HG02678 (cell line): ENCODE measurements around the gene SIX1.

Experiments
- ATAC-seq: cut with Tn5 transposase; IDR thresholded peaks from one replicate; pipeline ENCODE4 v1.9.1; 2021; ENCODE audit warnings: mild to moderate bottlenecking, moderate library complexity; ENCODE audit not compliant: unreplicated experiment

The SIX1 gene

GRCh38 chr14:60648934-60649874 is at the start of gene SIX1:
SIX1 (minus strand) TSS chr14:60649477; CDS start chr14:60649189, 288 bp downstream.
- ATAC-seq = peak; percentile 52

GRCh38 chr14:60695327-60695726 is 46.0 kb upstream of the SIX1 start:
- ATAC-seq = no peak

DNA sequence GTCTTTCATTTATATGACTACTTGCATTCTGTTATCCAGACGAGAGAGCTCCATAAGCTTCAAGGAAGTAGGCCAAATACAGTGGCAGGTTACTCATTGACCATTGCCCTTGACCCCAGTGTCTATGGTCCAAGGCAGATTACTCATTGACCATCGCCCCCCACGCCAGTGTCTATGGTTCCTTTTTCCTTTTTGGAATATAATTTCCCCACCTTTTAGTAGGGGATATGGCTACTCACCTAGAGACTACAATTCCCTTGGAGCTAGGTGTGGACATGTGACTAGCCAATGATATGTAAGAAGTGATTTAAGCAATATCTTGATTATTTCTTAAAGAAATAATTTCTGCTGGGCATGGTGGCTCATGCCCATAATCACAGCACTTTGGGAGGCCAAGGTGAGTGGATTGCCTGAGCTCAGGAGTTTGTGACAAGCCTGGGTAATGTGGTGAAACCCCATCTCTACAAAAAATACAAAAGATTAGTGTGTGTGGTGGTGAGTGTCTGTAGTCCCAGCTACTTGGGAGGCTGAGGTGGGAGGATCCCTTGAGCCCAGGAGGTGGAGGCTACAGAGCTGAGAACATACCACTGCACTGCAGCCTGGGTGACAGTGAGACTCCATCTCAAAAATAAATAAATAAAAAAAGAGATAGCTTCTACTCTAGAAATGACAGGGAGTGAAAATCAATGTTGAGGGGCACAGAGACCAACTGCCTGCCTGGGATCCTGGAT is 42.3 kb upstream of the SIX1 start:
- ATAC-seq = no peak

- ATAC-seq = no peak
Measured at GRCh38 chr14:60686865-60687264, 37.6 kb upstream of the SIX1 start.

DNA sequence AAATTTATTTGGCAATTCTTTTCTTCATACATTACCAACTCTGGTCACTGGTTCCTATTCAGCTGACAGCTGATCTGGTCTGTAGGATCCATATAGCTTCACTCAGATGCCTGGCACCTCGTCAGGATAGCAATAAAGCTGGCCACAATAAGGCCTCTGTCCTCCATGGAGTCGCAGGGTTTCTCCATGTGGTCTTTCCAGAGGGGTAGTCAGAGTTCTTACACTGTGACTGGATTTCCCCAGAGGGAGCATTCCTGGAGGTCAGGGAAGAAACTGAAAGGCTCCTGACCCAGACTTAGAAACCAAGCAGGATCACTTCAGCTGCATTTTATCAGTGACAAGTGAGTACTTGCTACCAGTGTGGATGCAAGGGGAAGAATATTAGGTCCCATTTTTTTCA is 34.9 kb upstream of the SIX1 start:
- no peak for ATAC-seq

GRCh38 chr14:60681271-60681670 is 32.0 kb upstream of the SIX1 start:
- no peak for ATAC-seq

- no peak for ATAC-seq
Measured at GRCh38 chr14:60680511-60680910, 31.2 kb upstream of the SIX1 start.

- ATAC-seq = no peak
Measured at GRCh38 chr14:60679566-60680258, 30.4 kb upstream of the SIX1 start.

- no peak for ATAC-seq
Measured at GRCh38 chr14:60677701-60678100, 28.4 kb upstream of the SIX1 start.

GRCh38 chr14:60670989-60671388 is 21.7 kb upstream of the SIX1 start:
- ATAC-seq = no peak

- no peak for ATAC-seq
Measured at GRCh38 chr14:60668431-60669112, 19.3 kb upstream of the SIX1 start.

DNA sequence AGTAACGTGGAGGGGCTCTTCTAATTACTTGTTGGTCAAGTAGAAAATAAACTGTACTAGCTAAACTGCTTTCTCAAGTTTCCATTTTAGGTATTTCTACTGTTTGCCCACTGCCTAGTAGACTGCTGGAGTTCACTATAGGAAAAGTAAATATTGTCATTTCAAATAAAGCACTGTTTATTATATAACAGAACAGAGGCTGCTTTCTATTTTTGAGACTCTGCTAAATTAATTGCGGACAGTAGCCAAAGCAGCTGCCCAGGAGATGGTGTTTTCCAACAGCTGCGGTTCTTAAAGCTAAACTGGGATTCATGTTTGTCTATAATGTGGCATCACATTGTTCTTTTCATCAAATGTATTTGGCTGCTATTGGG is 15.9 kb upstream of the SIX1 start:
- no peak for ATAC-seq

DNA sequence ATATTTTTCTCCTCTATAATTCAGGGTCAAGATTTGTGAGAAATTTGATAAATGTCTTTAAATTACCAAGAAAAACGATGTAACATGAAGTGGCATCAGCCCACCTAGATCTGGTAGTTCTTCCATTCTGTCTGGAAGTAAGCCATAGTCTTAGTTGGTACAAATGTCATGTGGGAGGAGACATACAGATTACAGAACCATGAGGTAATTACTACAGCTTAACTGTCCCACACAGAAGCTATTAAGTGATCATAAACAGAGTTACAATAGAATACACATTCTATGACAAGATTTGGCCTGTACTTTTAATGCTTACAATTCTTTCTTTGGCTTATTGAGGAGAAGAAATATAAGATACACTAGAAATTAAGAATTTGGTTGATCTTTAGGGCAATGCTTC is 13.7 kb upstream of the SIX1 start:
- no peak for ATAC-seq

- no peak for ATAC-seq
Measured at GRCh38 chr14:60661721-60662120, 12.4 kb upstream of the SIX1 start.

DNA sequence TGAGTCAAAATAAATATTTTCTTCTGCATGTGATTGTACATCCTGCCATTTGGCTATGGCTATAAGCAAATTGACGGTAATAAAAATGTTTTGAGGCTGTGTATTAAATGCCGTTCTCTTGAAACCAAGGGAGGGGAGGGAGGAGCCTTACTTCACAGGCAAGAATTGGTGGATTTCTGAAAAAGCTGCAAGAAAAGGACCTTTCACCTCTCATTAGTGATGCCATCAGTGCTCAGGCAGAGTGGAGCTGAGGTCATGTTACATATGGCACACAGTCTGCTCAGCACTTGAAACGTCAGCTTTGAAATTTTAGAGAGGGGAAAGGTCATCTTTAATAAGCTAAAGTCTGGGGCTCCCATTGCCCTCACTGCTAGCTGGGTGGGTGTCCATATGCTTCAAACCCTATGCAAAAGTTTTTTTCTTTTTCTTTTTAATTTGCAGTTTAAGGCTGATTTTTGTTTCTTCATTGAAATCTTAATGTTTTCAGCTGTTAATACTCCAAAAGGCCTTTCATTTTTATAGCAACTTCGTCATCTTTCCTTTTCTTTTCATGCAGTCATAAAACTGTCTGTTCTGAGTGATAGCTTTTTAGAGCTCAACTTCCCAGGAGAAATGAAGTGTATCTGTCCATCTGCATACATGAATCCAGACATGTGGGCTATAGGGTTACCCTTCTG is 9.8 kb upstream of the SIX1 start:
- ATAC-seq = no peak

DNA sequence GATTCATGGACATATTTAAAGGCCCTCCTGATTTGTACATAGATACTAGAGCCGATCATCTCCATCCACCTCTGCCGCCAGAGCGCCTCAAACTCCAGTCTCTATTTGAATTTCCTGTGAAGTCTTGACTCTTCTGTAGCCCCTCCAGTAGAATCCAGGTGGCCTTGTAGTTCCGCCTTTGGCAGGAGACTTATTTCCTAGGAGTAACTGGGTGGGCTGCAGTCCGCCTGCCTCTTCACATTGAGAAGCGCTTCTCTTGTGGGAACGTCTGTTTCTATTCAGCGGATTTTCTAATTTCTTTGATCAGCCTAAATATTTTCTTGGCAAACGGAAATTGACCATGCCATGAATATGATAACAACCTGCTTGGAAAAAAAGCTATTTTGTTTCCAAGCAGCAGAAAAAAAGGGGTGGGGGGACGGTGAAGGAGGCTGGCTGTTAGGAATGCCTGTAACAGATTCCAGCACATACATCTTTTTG is 9.0 kb upstream of the SIX1 start:
- ATAC-seq = no peak

DNA sequence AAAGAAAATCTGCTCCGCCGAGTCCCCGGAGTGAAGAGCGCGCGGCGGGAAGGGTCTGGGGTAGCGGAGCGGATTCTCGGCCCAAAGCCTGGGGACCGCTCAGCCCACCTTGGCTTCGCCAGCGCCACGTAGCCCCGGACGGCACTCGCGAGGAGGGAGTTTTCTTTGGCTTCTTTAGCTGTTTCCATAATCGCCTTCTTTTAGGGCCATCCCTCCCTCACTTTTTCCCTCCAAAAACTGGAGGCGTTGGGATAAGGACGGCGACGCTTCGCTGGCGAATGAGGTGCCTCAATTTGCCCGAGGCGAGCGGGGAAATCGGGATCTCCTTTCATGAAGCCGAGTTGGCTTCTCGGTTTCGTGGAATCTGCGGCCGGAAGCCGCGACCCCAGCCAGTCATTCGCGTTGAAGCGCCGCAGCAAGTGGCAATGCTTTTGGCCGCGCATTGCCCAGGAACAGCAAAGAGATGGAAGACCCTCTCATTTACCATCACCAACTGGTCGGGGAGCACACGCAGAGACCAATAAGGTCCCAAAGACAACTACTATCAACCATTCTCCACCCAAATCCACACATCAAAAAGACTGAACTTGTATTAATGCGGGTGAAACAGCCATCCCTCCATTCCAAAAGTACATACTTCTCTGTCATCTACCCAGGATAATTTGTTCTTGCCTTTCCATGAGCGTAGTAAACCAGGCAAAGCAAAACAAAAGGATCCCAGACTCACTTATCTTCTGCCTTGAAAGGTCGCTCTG is 8.4 kb upstream of the SIX1 start:
- no peak for ATAC-seq

DNA sequence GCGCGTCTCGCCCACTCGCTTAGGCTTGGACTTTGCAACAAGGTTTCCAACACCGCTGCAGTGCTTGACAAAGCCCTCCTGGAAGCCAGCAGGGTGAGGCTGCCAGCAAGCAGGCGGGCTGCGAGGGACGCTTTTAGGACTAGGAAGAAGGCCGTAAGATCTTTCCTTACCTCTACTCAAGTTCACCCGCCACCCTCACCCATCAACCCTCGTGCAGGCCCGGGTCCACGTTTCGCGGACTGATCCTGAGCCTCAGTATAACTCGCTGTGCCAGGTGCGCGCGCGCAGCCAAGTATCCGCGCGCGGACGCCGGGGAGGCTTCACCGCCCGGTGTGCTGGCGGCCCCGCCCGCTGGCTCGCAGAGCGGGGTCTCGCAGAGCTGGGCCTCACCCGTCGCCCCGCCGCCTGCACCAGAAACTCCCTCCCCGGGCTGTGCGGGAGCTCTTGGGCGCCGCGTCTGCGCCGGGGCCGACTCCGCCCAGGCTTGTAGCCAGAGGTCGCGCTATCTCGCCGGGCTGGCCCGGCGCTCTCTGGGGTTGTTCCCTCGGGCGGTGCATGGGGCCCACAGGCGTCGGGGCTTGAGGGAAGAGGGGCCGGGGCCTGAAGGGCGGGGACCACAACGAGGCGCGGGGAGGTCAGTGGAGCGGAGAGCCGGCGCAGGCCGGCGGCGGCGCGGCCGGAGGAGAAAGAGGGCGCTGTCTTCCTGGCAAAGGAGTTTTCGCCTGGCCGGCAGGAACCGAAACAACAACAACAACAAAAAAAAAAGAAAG is 7.6 kb upstream of the SIX1 start:
- peak; percentile 84 for ATAC-seq
